ENCODE measurements around the gene LDLRAP1. TPM values are rescaled to one million over a fixed set of nuclear protein-coding genes. Genes with fewer than 3 reads are reported as not detected.

The LDLRAP1 gene
- total RNA-seq, 6 donors from 2014 or later: 16.7 to 36.1 (median 30.5) TPM

- ATAC-seq (ENCODE audit: low FRiP score in 2 of 2): no peak
- H3K27me3 ChIP-seq: no peaks in the 10 kb centered on the region
- TF ChIP-seq CTCF (IDR thresholded peaks at IDR 0.05) (no peak), POLR2A (IDR thresholded peaks at IDR 0.05) (no peak), POLR2AphosphoS5 (IDR thresholded peaks at IDR 0.05) (no peak), EP300 (IDR thresholded peaks at IDR 0.05) (no peak)
- H3K9me3 ChIP-seq: peaks cover 0 to 3% (median 0%) of the 10 kb centered on the region in 4 donors
- H3K4me3 ChIP-seq: no peak overlapping the region
- WGBS, 2 donors: 73 to 86% methylated on average over 4 of the region's 4 CpGs
- no peak overlapping the region for H3K27ac ChIP-seq
- DNase-seq: no peak
- no peaks in the 10 kb centered on the region for H3K4me1 ChIP-seq
- no peaks in the 10 kb centered on the region for H3K36me3 ChIP-seq
Observed at GRCh38 chr1:25513666-25514065, 29.7 kb upstream of the LDLRAP1 start.

- H3K9me3 ChIP-seq: peaks cover 0 to 3% (median 0%) of the 10 kb centered on the region in 4 donors
- DNase-seq: no peak
- ATAC-seq (ENCODE audit: low FRiP score in 2 of 2): no peak
Observed at GRCh38 chr1:25515033-25515432, 28.4 kb upstream of the LDLRAP1 start.

GRCh38 chr1:25516686-25517085 is 26.7 kb upstream of the LDLRAP1 start:
- Histone ChIP-seq H3K27ac (no peak overlapping the region), H3K4me3 (no peak overlapping the region), H3K4me1 (no peaks in the 10 kb centered on the region), H3K27me3 (no peaks in the 10 kb centered on the region), H3K36me3 (no peaks in the 10 kb centered on the region), H3K9me3 (peaks cover 0 to 3% (median 0%) of the 10 kb centered on the region in 4 donors)
- TF ChIP-seq EP300 (IDR thresholded peaks at IDR 0.05): no peak
- TF ChIP-seq CTCF (IDR thresholded peaks at IDR 0.05): no peak
- no peak for TF ChIP-seq POLR2A (IDR thresholded peaks at IDR 0.05)
- no peak for TF ChIP-seq POLR2AphosphoS5 (IDR thresholded peaks at IDR 0.05)
- 89 to 90% methylated on average over 2 to 3 of the region's 3 CpGs for WGBS, 2 donors
- DNase-seq (no peak), ATAC-seq (ENCODE audit: low FRiP score in 2 of 2) (no peak)

More at GRCh38 chr1:25515033-25515432, 28.4 kb upstream of the LDLRAP1 start:
- H3K4me1 ChIP-seq: no peaks in the 10 kb centered on the region
- no peak overlapping the region for H3K4me3 ChIP-seq
- TF ChIP-seq POLR2AphosphoS5 (IDR thresholded peaks at IDR 0.05): no peak
- TF ChIP-seq EP300 (IDR thresholded peaks at IDR 0.05): no peak
- TF ChIP-seq POLR2A (IDR thresholded peaks at IDR 0.05): no peak
- no peak for TF ChIP-seq CTCF (IDR thresholded peaks at IDR 0.05)
- no peaks in the 10 kb centered on the region for H3K36me3 ChIP-seq
- H3K27ac ChIP-seq: no peak overlapping the region
- H3K27me3 ChIP-seq: no peaks in the 10 kb centered on the region
- 77 to 83% methylated on average over 6 of the region's 6 CpGs for WGBS, 2 donors

GRCh38 chr1:25517476-25518394 is 25.7 kb upstream of the LDLRAP1 start:
- H3K4me3 ChIP-seq: no peak overlapping the region
- WGBS, 2 donors: 87 to 88% methylated on average over 33 of the region's 33 CpGs
- TF ChIP-seq CTCF (IDR thresholded peaks at IDR 0.05): no peak
- no peak for TF ChIP-seq EP300 (IDR thresholded peaks at IDR 0.05)
- no peak for TF ChIP-seq POLR2AphosphoS5 (IDR thresholded peaks at IDR 0.05)
- TF ChIP-seq POLR2A (IDR thresholded peaks at IDR 0.05): no peak
- H3K36me3 ChIP-seq: no peaks in the 10 kb centered on the region
- H3K4me1 ChIP-seq: no peaks in the 10 kb centered on the region
- DNase-seq (peak in 1 of 2 donors; percentile 46), ATAC-seq (ENCODE audit: low FRiP score in 2 of 2) (peak in 1 of 2 donors; percentile 23)
- H3K27me3 ChIP-seq: no peaks in the 10 kb centered on the region
- no peak overlapping the region for H3K27ac ChIP-seq
- H3K9me3 ChIP-seq: peaks cover 0 to 1% (median 0%) of the 10 kb centered on the region in 4 donors

All from upper lobe of left lung (tissue), 6 donors.